Measurements from ENCODE around the gene GFOD1. TPM values are rescaled to one million over a fixed set of nuclear protein-coding genes. Genes with fewer than 3 reads are reported as not detected.

Gene GFOD1
- total RNA-seq, 3 donors from 2014 or later, result 25.5 to 39.0 (median 38.1) TPM

DNA sequence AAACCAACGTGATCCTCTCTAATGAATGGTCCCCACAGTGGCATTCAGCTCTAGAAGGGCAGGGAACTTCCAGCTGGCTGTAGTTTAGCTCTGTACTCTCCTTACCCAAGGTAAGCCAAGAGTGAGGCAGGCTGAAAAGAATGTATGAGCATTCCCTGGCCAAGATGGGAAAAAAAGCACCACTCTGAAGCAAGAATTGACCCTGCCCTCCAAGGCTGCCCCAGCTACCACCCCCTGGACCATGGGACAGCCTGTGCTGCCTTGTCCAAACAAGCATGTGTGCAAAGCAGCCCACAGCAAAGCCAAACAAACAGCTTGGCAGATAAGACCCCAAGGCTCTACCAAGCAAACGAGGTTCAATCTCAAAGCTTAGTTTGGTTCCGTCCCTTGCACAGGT lies 73.9 kb downstream of the GFOD1 start:
- Mint-ChIP-seq H3K27me3 (ENCODE audit: low read depth) (no peaks in the 10 kb centered on the region), H3K4me3 (no peak overlapping the region), H3K4me1 (ENCODE audit: low read depth) (no peaks in the 10 kb centered on the region), H3K9me3 (no peaks in the 10 kb centered on the region), H3K36me3 (ENCODE audit: insufficient read depth) (peaks cover 5% of the 10 kb centered on the region)
- DNase-seq, result no peak
- no peak for ATAC-seq

DNA sequence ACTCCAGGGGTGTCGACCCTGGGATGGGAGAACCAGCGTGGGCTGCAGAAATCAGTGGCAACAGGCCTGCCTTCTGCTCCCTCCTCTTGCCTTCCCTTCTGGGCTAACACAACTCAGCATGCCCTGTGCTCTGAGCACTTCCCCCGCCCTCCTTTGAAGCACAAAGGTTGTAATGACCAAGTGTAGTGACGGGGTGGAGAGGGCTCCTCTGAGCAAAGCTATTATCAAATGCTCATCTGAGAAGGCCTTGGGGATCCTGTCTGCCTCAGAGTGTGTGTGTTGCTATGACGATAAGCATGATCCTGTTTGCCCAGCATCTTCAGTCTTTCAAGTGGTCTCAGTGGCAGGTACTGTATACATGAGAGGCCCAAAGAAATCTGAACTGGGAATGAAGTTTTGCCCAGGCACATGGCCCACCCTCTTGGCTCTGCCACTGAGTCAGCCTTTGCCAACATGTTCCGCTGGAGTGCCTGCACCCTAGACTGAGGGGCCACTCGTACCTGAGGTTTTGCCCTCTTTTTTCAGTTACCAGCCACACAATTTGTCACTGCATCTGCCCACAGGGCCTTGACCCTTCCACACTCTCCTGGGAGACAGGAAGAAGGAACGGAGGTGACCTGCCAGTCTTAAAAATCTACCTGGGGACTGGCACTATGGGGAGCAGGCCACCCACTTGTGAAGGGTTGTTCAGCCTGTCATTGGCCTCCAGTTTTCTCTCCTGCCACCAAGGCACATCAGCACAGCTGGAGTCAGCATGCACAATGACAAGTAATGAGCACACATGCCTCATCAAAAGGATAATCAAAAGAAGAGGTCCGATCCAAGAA lies 74.5 kb downstream of the GFOD1 start:
- DNase-seq (no peak), ATAC-seq (no peak)
- H3K27me3 Mint-ChIP-seq (ENCODE audit: low read depth), result no peaks in the 10 kb centered on the region
- no peaks in the 10 kb centered on the region for H3K4me1 Mint-ChIP-seq (ENCODE audit: low read depth)
- no peaks in the 10 kb centered on the region for H3K9me3 Mint-ChIP-seq
- H3K4me3 Mint-ChIP-seq, result no peak overlapping the region
- peaks cover 5% of the 10 kb centered on the region for H3K36me3 Mint-ChIP-seq (ENCODE audit: insufficient read depth)

DNA sequence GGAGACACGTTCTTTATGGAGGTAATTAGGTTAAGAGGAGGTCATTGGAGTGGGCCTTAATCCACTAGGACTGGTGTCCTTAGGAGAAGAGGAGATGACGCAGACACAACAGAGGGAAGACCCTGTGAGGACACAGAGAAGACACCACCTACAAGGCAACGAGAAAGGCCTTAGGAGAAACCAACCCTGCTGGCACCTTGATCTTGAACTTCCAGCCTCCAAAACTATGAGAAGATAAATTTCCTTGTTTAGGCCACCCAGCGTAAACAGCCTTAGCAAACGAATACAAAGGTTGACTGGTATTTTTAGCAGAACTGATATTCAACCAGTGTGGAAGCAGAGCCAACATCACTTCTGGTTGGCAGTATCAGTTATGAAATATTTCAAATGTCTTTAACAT lies 75.2 kb downstream of the GFOD1 start:
- no peaks in the 10 kb centered on the region for H3K9me3 Mint-ChIP-seq
- H3K4me3 Mint-ChIP-seq, result no peak overlapping the region
- H3K36me3 Mint-ChIP-seq (ENCODE audit: insufficient read depth), result peaks cover 5% of the 10 kb centered on the region
- ATAC-seq, result no peak
- H3K27me3 Mint-ChIP-seq (ENCODE audit: low read depth), result no peaks in the 10 kb centered on the region
- DNase-seq, result no peak
- H3K4me1 Mint-ChIP-seq (ENCODE audit: low read depth), result no peaks in the 10 kb centered on the region

DNA sequence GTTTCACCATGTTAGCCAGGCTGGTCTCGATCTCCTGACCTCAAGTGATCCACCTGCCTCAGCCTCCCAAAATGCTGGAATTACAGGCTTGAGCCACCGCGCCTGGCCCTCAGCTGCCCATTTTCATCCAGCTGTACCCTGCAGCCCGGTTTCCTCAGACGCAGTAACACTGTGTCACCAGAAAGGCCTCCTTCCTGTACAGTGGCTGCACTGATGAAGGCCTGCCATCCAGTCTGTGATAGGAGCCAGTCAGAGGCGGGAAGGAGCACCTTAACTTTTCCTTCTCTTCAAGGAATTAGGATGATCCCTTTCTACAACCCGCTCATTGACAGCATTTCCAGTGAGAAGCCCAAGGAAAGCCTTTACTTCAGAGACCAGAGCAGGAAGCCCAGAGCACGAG lies 75.9 kb downstream of the GFOD1 start:
- H3K36me3 Mint-ChIP-seq (ENCODE audit: insufficient read depth), result peaks cover 5% of the 10 kb centered on the region
- no peaks in the 10 kb centered on the region for H3K9me3 Mint-ChIP-seq
- ATAC-seq (no peak), DNase-seq (no peak)
- H3K27me3 Mint-ChIP-seq (ENCODE audit: low read depth), result no peaks in the 10 kb centered on the region
- peaks cover 3% of the 10 kb centered on the region for H3K4me1 Mint-ChIP-seq (ENCODE audit: low read depth)
- no peak overlapping the region for H3K4me3 Mint-ChIP-seq

DNA sequence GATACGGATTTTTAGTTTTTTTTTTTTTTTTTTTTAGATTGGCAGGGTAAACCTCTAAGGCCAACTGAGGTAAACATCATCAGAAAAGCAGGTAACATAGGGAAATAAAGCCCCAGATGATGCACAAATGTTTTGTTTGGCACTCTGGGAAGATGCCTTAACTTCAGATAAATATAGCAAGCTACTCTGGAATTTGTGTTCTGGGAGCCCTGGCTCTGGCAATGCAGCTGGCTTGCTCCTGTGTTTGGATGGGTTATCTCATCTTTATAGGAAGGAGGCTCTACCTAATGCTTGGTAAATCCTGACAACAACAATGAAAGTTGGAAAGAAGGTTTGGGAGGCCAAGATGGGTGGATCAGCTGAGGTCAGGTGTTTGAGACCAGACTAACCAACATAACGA lies 77.4 kb downstream of the GFOD1 start:
- H3K4me3 Mint-ChIP-seq, result no peak overlapping the region
- no peak for DNase-seq
- H3K27me3 Mint-ChIP-seq (ENCODE audit: low read depth), result no peaks in the 10 kb centered on the region
- H3K9me3 Mint-ChIP-seq, result no peaks in the 10 kb centered on the region
- H3K36me3 Mint-ChIP-seq (ENCODE audit: insufficient read depth), result no peaks in the 10 kb centered on the region
- no peak for ATAC-seq
- H3K4me1 Mint-ChIP-seq (ENCODE audit: low read depth), result peaks cover 3% of the 10 kb centered on the region

DNA sequence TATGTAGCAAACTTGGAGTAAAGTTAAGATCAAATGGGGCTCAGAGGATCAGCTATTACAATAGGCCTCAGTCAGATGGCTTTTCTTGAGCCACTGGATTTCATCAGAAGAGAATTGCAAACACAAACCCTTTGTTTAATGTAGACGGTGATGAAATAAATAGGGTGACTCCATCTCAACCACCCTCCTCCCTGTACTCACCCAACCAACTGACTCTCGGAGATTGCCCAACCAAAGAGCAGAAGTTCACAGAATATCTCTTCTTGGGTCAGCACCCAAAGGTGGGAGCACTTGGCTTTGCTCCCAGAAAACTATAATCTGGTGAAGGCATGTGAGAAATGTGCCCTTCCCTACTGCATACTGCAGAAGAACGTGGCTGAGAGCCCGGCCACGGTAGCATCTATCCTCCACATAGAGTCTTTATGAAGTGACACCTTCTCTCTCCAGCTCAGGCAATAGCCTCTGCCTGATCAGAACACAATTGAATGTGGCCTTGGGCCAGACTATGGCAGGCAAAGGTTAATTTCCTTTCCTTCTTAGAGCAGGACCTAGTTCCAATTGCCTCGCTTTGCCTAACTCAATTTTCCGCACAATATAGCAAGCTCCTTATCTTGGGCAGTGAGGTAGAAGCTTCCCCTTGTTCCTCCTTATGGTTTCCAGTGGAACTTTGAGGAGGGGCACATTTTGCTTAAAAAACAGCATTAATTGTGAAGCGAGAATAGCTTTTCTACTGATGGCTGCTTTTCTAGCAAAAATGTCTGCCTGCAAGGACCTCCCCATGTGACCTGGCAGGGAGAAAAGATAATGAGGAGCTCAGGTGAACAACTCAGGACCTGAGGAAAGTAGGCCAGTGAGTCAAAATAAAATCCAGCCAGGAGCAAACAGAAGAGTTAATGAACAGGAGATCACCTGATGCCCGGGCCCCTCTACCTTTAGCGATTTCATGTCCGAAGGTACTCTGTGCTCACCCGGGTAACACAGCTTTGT lies 79.4 kb downstream of the GFOD1 start:
- ATAC-seq (no peak), DNase-seq (no peak)
- Mint-ChIP-seq H3K4me1 (ENCODE audit: low read depth) (peaks cover 3% of the 10 kb centered on the region), H3K27me3 (ENCODE audit: low read depth) (no peaks in the 10 kb centered on the region), H3K4me3 (no peak overlapping the region), H3K9me3 (no peaks in the 10 kb centered on the region), H3K36me3 (ENCODE audit: insufficient read depth) (no peaks in the 10 kb centered on the region)

DNA sequence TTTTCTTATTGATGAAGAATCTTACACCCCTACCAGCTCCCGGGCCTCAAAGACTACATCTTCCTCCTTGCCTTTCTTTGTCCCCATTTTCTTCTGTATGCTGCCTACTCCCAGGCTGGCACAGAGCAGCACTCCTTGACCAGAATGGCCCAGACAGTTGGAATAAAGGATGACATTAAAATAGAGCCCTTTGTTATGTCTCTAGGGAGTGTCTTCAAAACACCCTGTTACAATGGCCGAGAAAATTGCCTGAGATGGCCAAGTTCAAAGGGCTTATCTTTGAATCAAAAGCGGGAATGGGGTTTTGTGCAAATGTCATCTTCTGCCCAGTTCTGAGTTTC lies 80.1 kb downstream of the GFOD1 start:
- ATAC-seq, result no peak
- Mint-ChIP-seq H3K9me3 (no peaks in the 10 kb centered on the region), H3K36me3 (ENCODE audit: insufficient read depth) (no peaks in the 10 kb centered on the region), H3K4me1 (ENCODE audit: low read depth) (peaks cover 3% of the 10 kb centered on the region), H3K4me3 (no peak overlapping the region), H3K27me3 (ENCODE audit: low read depth) (no peaks in the 10 kb centered on the region)
- DNase-seq, result no peak

DNA sequence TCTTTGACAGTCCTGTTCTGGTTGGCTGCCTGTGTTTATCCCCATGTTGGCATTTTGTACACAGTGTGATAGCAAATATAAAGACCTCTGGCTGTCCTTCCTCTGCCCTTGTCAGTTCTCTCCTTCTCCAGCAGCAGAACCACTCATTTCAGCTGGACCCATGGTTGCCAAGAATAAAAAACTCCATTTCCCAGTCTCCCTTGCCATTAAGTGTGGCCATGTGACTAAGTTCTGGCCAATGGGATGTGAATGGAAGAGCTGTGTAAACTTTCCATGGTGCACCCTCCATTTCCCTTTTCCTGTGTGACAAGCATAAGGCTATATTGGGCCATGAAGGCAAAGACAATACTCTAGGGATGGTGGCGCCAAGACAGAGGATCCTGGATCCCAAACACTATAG lies 80.6 kb downstream of the GFOD1 start:
- Mint-ChIP-seq H3K9me3 (no peaks in the 10 kb centered on the region), H3K4me1 (ENCODE audit: low read depth) (peaks cover 3% of the 10 kb centered on the region), H3K36me3 (ENCODE audit: insufficient read depth) (no peaks in the 10 kb centered on the region), H3K4me3 (no peak overlapping the region), H3K27me3 (ENCODE audit: low read depth) (no peaks in the 10 kb centered on the region)
- DNase-seq (no peak), ATAC-seq (no peak)

DNA sequence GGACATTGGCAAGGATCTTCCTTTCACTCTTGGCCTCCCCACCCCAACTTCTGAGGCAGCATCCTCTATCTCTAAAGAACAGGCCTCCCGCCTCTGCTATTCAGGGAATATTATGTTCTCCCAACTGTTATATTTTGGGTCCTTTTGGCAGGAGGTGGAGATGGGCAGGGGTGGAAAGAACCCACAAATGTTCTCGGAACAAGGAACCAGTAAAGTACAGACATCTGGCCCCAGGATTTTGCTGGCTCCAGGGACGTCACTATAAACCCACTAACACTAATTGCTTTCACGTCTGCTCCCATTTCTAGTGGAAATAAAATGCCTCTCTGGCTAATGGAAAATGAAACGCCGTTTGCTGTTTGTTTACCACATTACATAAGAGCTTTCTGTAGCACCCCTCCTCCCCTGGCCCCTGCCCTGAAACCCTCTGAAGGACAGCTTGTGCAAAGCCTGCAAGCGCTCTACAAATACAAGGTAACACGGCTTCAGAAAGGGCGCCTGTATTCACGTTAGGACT lies 81.4 kb downstream of the GFOD1 start:
- ATAC-seq (no peak), DNase-seq (no peak)
- Mint-ChIP-seq H3K36me3 (ENCODE audit: insufficient read depth) (no peaks in the 10 kb centered on the region), H3K9me3 (no peaks in the 10 kb centered on the region), H3K4me1 (ENCODE audit: low read depth) (peaks cover 3% of the 10 kb centered on the region), H3K27me3 (ENCODE audit: low read depth) (no peaks in the 10 kb centered on the region), H3K4me3 (no peak overlapping the region)

DNA sequence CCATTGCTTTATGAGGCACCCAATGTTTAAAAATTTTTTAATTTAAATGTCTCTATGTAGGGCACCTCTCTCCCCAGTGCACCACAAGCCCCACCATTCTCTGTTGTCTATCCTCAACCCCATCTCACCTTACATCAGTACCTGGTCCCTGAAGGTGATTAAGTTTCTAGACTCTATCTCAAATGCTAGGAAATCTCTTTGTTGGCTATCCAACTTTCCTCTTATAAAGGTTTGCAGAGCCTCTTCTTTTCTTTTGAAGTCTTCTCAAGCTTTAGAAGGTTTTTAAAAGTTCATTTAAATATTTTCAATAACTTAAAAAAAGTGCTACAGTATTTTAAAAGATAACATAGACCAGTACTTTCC lies 82.5 kb downstream of the GFOD1 start:
- Mint-ChIP-seq H3K36me3 (ENCODE audit: insufficient read depth) (no peaks in the 10 kb centered on the region), H3K4me3 (no peak overlapping the region), H3K4me1 (ENCODE audit: low read depth) (peaks cover 6% of the 10 kb centered on the region), H3K9me3 (no peaks in the 10 kb centered on the region), H3K27me3 (ENCODE audit: low read depth) (no peaks in the 10 kb centered on the region)
- DNase-seq (no peak), ATAC-seq (no peak)

DNA sequence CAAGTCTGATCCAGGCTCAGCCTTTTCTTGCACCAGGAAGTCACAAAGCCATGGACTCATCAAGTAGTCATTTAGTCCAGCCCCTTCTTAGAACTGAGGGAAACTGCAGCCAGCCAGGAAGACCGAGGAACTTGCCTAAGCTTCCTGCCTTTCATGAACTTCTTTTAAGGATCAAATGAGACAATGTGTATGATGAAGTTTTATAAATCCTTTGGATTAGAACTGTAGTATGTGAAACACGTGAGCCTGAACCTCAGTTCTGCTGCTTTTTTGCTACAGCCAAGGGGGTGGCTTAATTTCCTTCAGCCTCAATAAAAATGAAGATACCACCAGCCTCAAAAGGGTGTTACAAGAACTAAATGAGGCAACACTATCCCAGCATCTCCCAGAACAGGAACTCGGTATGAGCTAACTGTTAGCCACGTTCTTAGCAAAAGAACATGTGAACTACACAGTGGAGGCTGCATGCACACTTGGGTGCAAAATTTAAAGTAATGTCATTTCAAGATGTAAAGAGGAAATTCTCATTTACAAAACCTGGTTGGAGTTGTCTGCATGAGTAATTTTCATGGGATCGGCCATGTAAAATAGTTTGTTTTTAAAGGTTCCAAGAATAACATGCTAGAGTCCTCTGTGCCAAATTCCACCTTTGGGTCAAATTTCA lies 83.0 kb downstream of the GFOD1 start:
- H3K9me3 Mint-ChIP-seq, result no peaks in the 10 kb centered on the region
- H3K4me3 Mint-ChIP-seq, result no peak overlapping the region
- H3K27me3 Mint-ChIP-seq (ENCODE audit: low read depth), result no peaks in the 10 kb centered on the region
- no peaks in the 10 kb centered on the region for H3K36me3 Mint-ChIP-seq (ENCODE audit: insufficient read depth)
- ATAC-seq, result no peak
- H3K4me1 Mint-ChIP-seq (ENCODE audit: low read depth), result peaks cover 6% of the 10 kb centered on the region
- DNase-seq, result no peak

DNA sequence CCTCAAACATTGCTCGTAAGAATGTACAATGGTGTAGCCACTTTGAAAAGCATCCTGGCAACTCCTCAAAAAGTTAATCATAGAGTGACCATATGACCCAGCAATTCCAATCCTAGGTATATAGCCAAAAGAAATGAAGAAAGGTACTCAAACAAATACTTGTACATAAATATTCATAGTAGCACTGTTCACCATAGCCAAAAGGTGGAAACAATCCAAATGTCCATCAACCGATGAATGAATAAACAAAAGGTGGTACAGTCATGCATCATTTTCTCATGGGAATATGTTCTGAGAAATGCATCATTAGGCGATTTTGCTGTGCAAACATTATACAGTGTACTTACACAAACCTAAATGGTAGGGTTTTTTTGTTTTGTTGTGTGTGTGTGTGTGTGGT lies 84.7 kb downstream of the GFOD1 start:
- no peak for ATAC-seq

DNA sequence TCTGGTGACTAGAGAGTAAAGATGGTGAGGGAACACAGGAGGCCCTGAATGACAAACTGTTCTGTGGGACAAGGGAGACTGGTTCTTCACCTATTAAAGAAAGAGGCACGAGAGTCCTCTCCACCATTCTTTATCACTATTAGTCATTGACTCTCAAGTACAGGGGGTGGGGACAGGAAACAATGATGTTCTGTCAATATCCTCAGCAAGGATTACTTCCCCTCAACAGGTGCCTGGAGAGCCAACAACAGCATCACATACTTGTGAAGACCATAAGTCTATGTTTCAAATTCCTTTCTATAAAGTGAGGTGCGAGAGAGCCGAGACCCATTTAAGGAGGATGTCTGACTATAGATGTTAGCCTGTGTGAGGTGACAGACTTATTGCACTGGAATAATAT lies 86.6 kb downstream of the GFOD1 start:
- ATAC-seq (no peak), DNase-seq (no peak)
- Mint-ChIP-seq H3K4me3 (no peak overlapping the region), H3K27me3 (ENCODE audit: low read depth) (no peaks in the 10 kb centered on the region), H3K4me1 (ENCODE audit: low read depth) (peaks cover 4% of the 10 kb centered on the region), H3K36me3 (ENCODE audit: insufficient read depth) (no peaks in the 10 kb centered on the region), H3K9me3 (no peaks in the 10 kb centered on the region)

More for the DNA sequence above, 84.7 kb downstream of the GFOD1 start:
- H3K9me3 Mint-ChIP-seq, result no peaks in the 10 kb centered on the region
- no peak overlapping the region for H3K4me3 Mint-ChIP-seq
- no peaks in the 10 kb centered on the region for H3K27me3 Mint-ChIP-seq (ENCODE audit: low read depth)
- no peaks in the 10 kb centered on the region for H3K36me3 Mint-ChIP-seq (ENCODE audit: insufficient read depth)
- no peak for DNase-seq
- peaks cover 6% of the 10 kb centered on the region for H3K4me1 Mint-ChIP-seq (ENCODE audit: low read depth)

DNA sequence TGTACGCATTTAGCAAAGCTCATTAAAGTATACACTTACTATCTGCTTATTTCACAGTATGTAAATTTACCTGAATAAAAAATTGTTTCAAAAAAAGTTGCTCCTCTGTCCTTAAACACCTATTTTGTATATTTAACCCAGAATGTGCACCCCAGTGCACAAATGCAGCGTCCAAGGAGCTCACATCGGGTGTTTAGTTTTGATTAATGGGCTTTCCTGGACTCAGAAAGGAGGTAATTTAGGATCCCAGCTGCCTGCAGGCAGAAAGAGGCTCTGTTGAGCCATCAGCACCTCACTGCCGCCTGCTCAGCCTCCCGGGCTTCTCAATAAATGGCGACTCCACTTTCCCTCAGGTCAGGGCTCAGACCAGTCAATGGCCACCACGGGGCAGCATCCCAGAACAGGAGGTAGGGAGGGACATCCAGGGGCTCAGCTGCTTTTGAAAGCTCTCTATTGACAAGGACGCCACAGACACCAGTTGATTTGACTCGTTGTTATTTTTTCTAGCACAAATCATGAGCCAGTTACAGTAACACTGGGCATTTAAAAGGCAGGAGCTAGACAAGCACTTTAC lies 88.9 kb downstream of the GFOD1 start:
- Mint-ChIP-seq H3K36me3 (ENCODE audit: insufficient read depth) (no peaks in the 10 kb centered on the region), H3K9me3 (no peaks in the 10 kb centered on the region), H3K4me3 (no peak overlapping the region), H3K4me1 (ENCODE audit: low read depth) (peaks cover 4% of the 10 kb centered on the region), H3K27me3 (ENCODE audit: low read depth) (no peaks in the 10 kb centered on the region)
- DNase-seq (no peak), ATAC-seq (no peak)
